A549 (cell line): ENCODE measurements around the gene CDADC1. TPM values are rescaled to one million over a fixed set of nuclear protein-coding genes. Genes with fewer than 3 reads are reported as not detected.

ENCODE experiments used
- ATAC-seq, 2 experiments: fragments of 200-7000 bp in 1 of 2; fragments of >200 bp in 1 of 2; cut with Nextera tagmentation in 1 of 2; cut with Tn5 transposase in 1 of 2; 3 replicates each; pipeline versions ENCODE4 v1.8.0 to v1.9.1; 2018 to 2020; ENCODE audit warnings: mild to moderate bottlenecking in 1 of 2, moderate library complexity in 1 of 2
- CTCF ChIA-PET: fragments of 300-600 bp; sonication (Branson Sonifier 250); formaldehyde crosslinking; extraction: SDS; loops from one replicate; lab custom pipeline; 2021; ENCODE audit warnings: antibody characterized with exemption, inconsistent platforms; lab: Yijun Ruan, JAX
- POLR2A ChIA-PET: fragments of 350-600 bp; formaldehyde crosslinking; extraction: SDS; loops from one replicate; lab custom pipeline; 2021; ENCODE audit warnings: antibody characterized with exemption, inconsistent platforms; lab: Yijun Ruan, JAX
- DNase-seq, 2 experiments: peaks; one replicate each; pipeline versions ENCODE4 v3.0.0 to v3.0.0-alpha.2; 2011 to 2016; ENCODE audit warnings: low read depth in 1 of 2, low spot score in 1 of 2
- FAIRE-seq: peaks from 2 replicates; lab custom pipeline; 2011; peaks lifted over from hg19 to GRCh38; lab: Jason Lieb, UNC
- H3K27ac ChIP-seq, 2 experiments: fragments of >200 bp; sonication (Bioruptor Twin); formaldehyde crosslinking; 3 replicates each; pipeline ENCODE4 v1.5.1; 2016 to 2017
- H3K4me1 ChIP-seq: fragments of >200 bp; sonication (Bioruptor Twin); formaldehyde crosslinking; 3 replicates; pipeline ENCODE4 v1.6.1; 2016
- H3K4me2 ChIP-seq: fragments of >200 bp; sonication (Bioruptor Twin); formaldehyde crosslinking; 3 replicates; pipeline ENCODE4 v1.6.1; 2016
- H3K4me3 ChIP-seq: fragments of >200 bp; sonication (Bioruptor Twin); formaldehyde crosslinking; 3 replicates; pipeline ENCODE4 v1.5.1; 2016
- H3K9me3 ChIP-seq: fragments of >200 bp; sonication (Bioruptor Twin); formaldehyde crosslinking; 3 replicates; pipeline ENCODE4 v1.6.1; 2016
- ATOH8 ChIP-seq: fragments of 250-450 bp; sonication (Bioruptor Pico); IDR thresholded peaks from 2 replicates; pipeline ENCODE4 v1.5.0; 2020; ENCODE audit warnings: low read depth, mild to moderate bottlenecking, moderate library complexity
- BHLHE40 ChIP-seq: IDR thresholded peaks from 2 replicates; pipeline ENCODE4 v1.6.1; 2012; ENCODE audit warnings: low read depth, low read length, inconsistent platforms
- CBX2 ChIP-seq: fragments of 200-600 bp; sonication (generic); IDR thresholded peaks from 2 replicates; pipeline ENCODE4 v1.6.1; 2016; ENCODE audit warnings: low read depth, mild to moderate bottlenecking, borderline replicate concordance
- CEBPB ChIP-seq, 2 experiments: fragments of >200 bp in 1 of 2; sonication (Bioruptor Twin) in 1 of 2; formaldehyde crosslinking in 1 of 2; IDR thresholded peaks; 2 replicates each; pipeline ENCODE4 v1.6.1; 2012 to 2016
- CHD2 ChIP-seq: fragments of 150-350 bp; IDR thresholded peaks from 2 replicates; pipeline ENCODE4 v1.6.1; 2014; ENCODE audit warnings: low read length; ENCODE audit not compliant: partially characterized antibody
- CHD4 ChIP-seq: fragments of 200-600 bp; sonication (generic); IDR thresholded peaks from 2 replicates; pipeline ENCODE4 v1.6.1; 2016; ENCODE audit warnings: antibody characterized with exemption, mild to moderate bottlenecking, borderline replicate concordance
- CTCF ChIP-seq: fragments of >200 bp; sonication (Bioruptor Twin); formaldehyde crosslinking; IDR thresholded peaks from 3 replicates; pipeline ENCODE4 v1.5.1; 2016
- HDAC2 ChIP-seq: fragments of 200-600 bp; sonication (generic); IDR thresholded peaks from 2 replicates; pipeline ENCODE4 v1.6.1; 2016
- HMGXB4 ChIP-seq: fragments of 250-450 bp; sonication (Bioruptor Pico); IDR thresholded peaks from 2 replicates; pipeline ENCODE4 v1.5.0; 2021; ENCODE audit warnings: mild to moderate bottlenecking, moderate library complexity, borderline replicate concordance
- KDM1A ChIP-seq: fragments of 200-600 bp; sonication (generic); IDR thresholded peaks from 2 replicates; pipeline ENCODE4 v1.6.1; 2016; ENCODE audit warnings: low read depth, mild to moderate bottlenecking
- MYC ChIP-seq: IDR thresholded peaks from 2 replicates; pipeline ENCODE4 v1.6.1; 2012; ENCODE audit warnings: mild to moderate bottlenecking, inconsistent platforms, low read length, improper control_type of control experiment, borderline replicate concordance
- NPAS2 ChIP-seq: fragments of 250-450 bp; sonication (Bioruptor Pico); IDR thresholded peaks from 2 replicates; pipeline ENCODE4 v1.8.0; 2022; ENCODE audit warnings: mild to moderate bottlenecking, moderate library complexity, borderline replicate concordance
- PBX3 ChIP-seq: IDR thresholded peaks from 2 replicates; pipeline ENCODE4 v1.6.1; 2012
- POLR2A ChIP-seq: IDR thresholded peaks from 2 replicates; pipeline ENCODE4 v1.6.1; 2012; ENCODE audit warnings: mild to moderate bottlenecking, low read length
- POLR2AphosphoS2 ChIP-seq: conservative IDR thresholded peaks from 2 replicates; pipeline ENCODE4 v1.6.1; 2012; ENCODE audit warnings: low read length, improper control_type of control experiment, inconsistent platforms
- RAD21 ChIP-seq, 2 experiments: fragments of >200 bp in 1 of 2; sonication (Bioruptor Twin) in 1 of 2; formaldehyde crosslinking in 1 of 2; IDR thresholded peaks in 1 of 2; conservative IDR thresholded peaks in 1 of 2; 2 replicates in 1 of 2; 3 replicates in 1 of 2; pipeline ENCODE4 v1.6.1; 2012 to 2018; ENCODE audit warnings: inconsistent platforms in 1 of 2
- RCOR1 ChIP-seq: fragments of 150-350 bp; IDR thresholded peaks from 2 replicates; pipeline ENCODE4 v1.6.1; 2014; ENCODE audit warnings: antibody characterized with exemption, low read length, low read depth
- REST ChIP-seq: fragments of 200-600 bp; sonication (generic); IDR thresholded peaks from 2 replicates; pipeline ENCODE4 v1.6.1; 2016; ENCODE audit warnings: antibody characterized with exemption, mild to moderate bottlenecking, moderate library complexity
- RFX5 ChIP-seq: fragments of 450-650 bp; IDR thresholded peaks from 2 replicates; pipeline ENCODE4 v1.7.1; 2014; ENCODE audit warnings: antibody characterized with exemption, mild to moderate bottlenecking, moderate library complexity
- SMC3 ChIP-seq: fragments of >200 bp; sonication (Bioruptor Twin); formaldehyde crosslinking; IDR thresholded peaks from 3 replicates; pipeline ENCODE4 v1.6.1; 2018; ENCODE audit warnings: inconsistent platforms
- TFCP2L1 ChIP-seq: fragments of 250-450 bp; sonication (Bioruptor Pico); IDR thresholded peaks from 2 replicates; pipeline ENCODE4 v1.5.0; 2021; ENCODE audit warnings: mild to moderate bottlenecking
- USF2 ChIP-seq: fragments of 450-650 bp; IDR thresholded peaks from 2 replicates; pipeline ENCODE4 v1.6.1; 2014; ENCODE audit warnings: antibody characterized with exemption
- WGBS: methylation state at CpG from one replicate; pipeline ENCODE4 v1.1.6; 2017; ENCODE audit errors: missing lambda C conversion rate; 5-methylcytosine and 5-hydroxymethylcytosine counted together
- polyA plus RNA-seq, 4 experiments: library from polyadenylated mRNA; depleted of rRNA in 3 of 4; stranded (reverse); fragments of >200 nt; fragmentation: RNase III in 1 of 4; extraction: RNeasy Plus Mini Kit Qiagen cat#74134 plus additional on column Dnase treatment in 1 of 4; gene quantifications; 2 replicates in 3 of 4; 3 replicates in 1 of 4; pipeline ENCODE4 v1.2.3, GENCODE V29; 2011 to 2017

The CDADC1 gene
- polyA plus RNA-seq, 2 of the 4 experiments (the other 2 are of a cell fraction), result 4.3 to 9.6 TPM

GRCh38 chr13:49210114-49210513 lies 37.6 kb upstream of the CDADC1 start:
- 86% methylated on average over 1 of the region's 1 CpG for WGBS
- ATAC-seq (no peak), FAIRE-seq (no peak), DNase-seq (no peak)
- Histone ChIP-seq H3K27ac (no peak overlapping the region), H3K9me3 (no peaks in the 10 kb centered on the region), H3K4me2 (no peak overlapping the region), H3K4me1 (no peaks in the 10 kb centered on the region), H3K4me3 (no peak overlapping the region)
- ChIA-PET CTCF (no interaction called here), POLR2A (no interaction called here)
- TF ChIP-seq RCOR1, result no peak
- no peak for TF ChIP-seq MYC

GRCh38 chr13:49210669-49211068 lies 37.1 kb upstream of the CDADC1 start:
- no peaks in the 10 kb centered on the region for H3K4me1 ChIP-seq
- ChIA-PET CTCF (interaction anchor here (0.5 kb wide), 1 partner anchor 225 kb away, joined by 3 read pairs; no protein-coding TSS in a partner anchor), POLR2A (no interaction called here)
- no peaks in the 10 kb centered on the region for H3K9me3 ChIP-seq
- no peak for TF ChIP-seq CTCF
- no peak for TF ChIP-seq SMC3
- TF ChIP-seq KDM1A, result no peak
- TF ChIP-seq RAD21 (conservative IDR thresholded peaks at IDR 0.05 in 1 of 2, IDR thresholded peaks at IDR 0.05 in 1 of 2), result no peak
- no peak for TF ChIP-seq BHLHE40
- TF ChIP-seq HDAC2, result no peak
- no peak for TF ChIP-seq NPAS2
- no peak for TF ChIP-seq HMGXB4 (CRISPR knock-in tag)
- TF ChIP-seq CHD4, result no peak
- TF ChIP-seq RFX5, result no peak
- TF ChIP-seq POLR2AphosphoS2, result no peak
- TF ChIP-seq CEBPB (IDR thresholded peaks at IDR 0.05), result no peak
- no peak for TF ChIP-seq CBX2
- no peak for TF ChIP-seq TFCP2L1 (CRISPR knock-in tag)
- no peak for TF ChIP-seq CHD2
- no peak for TF ChIP-seq USF2
- FAIRE-seq (no peak), DNase-seq (no peak), ATAC-seq (no peak)
- no peak overlapping the region for H3K4me3 ChIP-seq
- no peak overlapping the region for H3K27ac ChIP-seq
- 94% methylated on average over 5 of the region's 5 CpGs for WGBS
- no peak overlapping the region for H3K4me2 ChIP-seq

GRCh38 chr13:49213539-49213938 lies 34.2 kb upstream of the CDADC1 start:
- no peak overlapping the region for H3K4me2 ChIP-seq
- 95% methylated on average over 1 of the region's 1 CpG for WGBS
- no peak for DNase-seq
- no peak for FAIRE-seq
- no peak for ATAC-seq
- no peaks in the 10 kb centered on the region for H3K4me1 ChIP-seq
- no peak overlapping the region for H3K27ac ChIP-seq
- H3K4me3 ChIP-seq, result no peak overlapping the region
- ChIA-PET CTCF (no interaction called here), POLR2A (no interaction called here)
- H3K9me3 ChIP-seq, result no peaks in the 10 kb centered on the region
- TF ChIP-seq PBX3 (no peak), ATOH8 (CRISPR knock-in tag) (no peak), POLR2A (no peak), USF2 (no peak), RAD21 (conservative IDR thresholded peaks at IDR 0.05 in 1 of 2, IDR thresholded peaks at IDR 0.05 in 1 of 2) (no peak), CBX2 (no peak), REST (no peak), RFX5 (no peak)
